Tibial nerve (tissue), 3 donors: ENCODE data around the gene C5orf34.

ENCODE experiments used
- CTCF ChIP-seq, 5 experiments: fragments of 200-600 bp in 3 of 5; fragments of 450-650 bp in 2 of 5; sonication (generic) in 3 of 5; IDR thresholded peaks; one replicate each; pipeline ENCODE4 v1.5.1; 2016 to 2019; ENCODE audit warnings: antibody characterized with exemption in 5 of 5, mild to moderate bottlenecking in 3 of 5, moderate library complexity in 2 of 5
- POLR2A ChIP-seq, 2 donors: fragments of 450-650 bp; IDR thresholded peaks; one replicate each; pipeline ENCODE4 v1.6.1; 2017; ENCODE audit warnings: antibody characterized with exemption in 2 of 2, mild to moderate bottlenecking in 2 of 2, moderate library complexity in 2 of 2

DNA sequence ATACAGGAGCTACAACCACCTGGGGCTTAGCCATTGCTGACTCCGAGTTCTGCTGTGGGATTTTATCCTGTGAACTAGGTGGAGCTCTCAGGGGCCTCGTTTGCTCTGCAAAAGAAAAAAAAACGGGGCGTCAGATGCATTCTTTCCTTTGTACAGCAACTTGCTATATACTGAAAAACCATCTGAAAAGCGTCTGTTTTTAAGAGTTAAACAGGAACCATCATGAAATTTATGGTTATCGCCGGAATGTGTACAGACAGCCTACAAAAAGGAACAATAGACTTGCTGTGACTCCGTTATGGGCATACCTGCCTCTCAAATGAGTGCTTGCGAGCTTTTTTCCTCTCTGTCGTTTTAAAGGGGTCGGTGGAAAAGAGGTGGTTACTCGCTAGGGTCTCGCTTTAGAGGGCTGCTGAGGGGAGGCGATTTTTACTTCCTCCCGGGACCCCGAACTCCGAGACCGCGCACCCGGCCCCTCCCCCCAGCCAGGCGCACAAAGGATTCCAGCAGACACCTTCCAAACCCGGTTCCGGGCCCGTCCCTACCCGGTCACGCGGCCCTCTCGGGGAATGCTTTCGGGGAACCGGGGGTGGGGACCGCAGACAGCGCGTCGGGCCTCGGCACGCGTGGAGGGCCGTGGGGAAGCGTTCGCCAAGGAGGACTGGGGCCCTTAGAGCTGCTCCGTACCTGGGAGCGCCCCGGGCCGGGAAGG lies 41.1 kb upstream of the C5orf34 start:
- TF ChIP-seq POLR2A (IDR thresholded peaks at IDR 0.05), result no peak
- TF ChIP-seq CTCF (IDR thresholded peaks at IDR 0.05), result no peak
